Measurements from ENCODE around the gene PANK2. TPM values are rescaled to one million over a fixed set of nuclear protein-coding genes. Genes with fewer than 3 reads are reported as not detected.

PANK2 gene
- total RNA-seq, 1 donor from 2014 or later = 40.3 TPM

GRCh38 chr20:3924304-3925112, 35.3 kb downstream of the PANK2 start:
- H3K36me3 ChIP-seq (ENCODE audit: control insufficient read depth, insufficient read depth, low read length) = peaks cover 2% of the 10 kb centered on the region
- FAIRE-seq = peak; percentile 55

DNA sequence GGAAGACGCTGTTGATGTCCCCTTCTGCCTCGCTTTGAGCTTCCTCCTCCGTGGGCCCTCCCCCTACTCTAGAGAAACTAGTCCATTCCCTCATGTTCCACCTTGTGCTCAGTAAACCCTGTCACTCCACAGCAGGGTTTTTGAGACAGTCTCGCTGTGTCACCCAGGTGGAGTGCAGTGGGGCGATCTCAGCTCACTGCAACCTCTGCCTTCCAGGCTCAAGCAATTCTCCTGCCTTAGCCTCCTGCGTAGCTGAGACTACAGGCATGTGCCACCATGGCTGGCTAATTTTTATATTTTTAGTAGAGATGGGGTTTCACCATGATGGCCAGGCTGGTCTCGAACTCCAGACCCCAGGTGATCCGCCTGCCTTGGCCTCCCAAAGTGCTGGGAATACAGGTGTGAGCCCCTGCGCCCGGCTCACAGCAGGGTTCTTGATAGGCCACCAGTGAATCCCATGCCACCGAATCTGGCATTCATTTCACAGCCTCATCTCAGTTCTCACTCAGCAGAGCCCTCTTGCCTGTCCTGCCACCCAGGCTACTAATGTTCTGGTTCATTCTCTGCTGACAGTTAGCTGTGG, 36.0 kb downstream of the PANK2 start:
- FAIRE-seq (no peak), DNase-seq (ENCODE audit: low read depth) (no peak)
- H3K36me3 ChIP-seq (ENCODE audit: control insufficient read depth, insufficient read depth, low read length) = peaks cover 2% of the 10 kb centered on the region
- TF ChIP-seq CTCF (IDR thresholded peaks at IDR 0.05; ENCODE audit: insufficient read depth, low read length, severe bottlenecking) = no peak
- no peaks in the 10 kb centered on the region for H3K27me3 ChIP-seq (ENCODE audit: control insufficient read depth, insufficient read depth, low read length)
- no peak overlapping the region for H3K4me3 ChIP-seq (ENCODE audit: low read depth, low read length)

More at GRCh38 chr20:3924304-3925112, 35.3 kb downstream of the PANK2 start:
- no peak for TF ChIP-seq CTCF (IDR thresholded peaks at IDR 0.05; ENCODE audit: insufficient read depth, low read length, severe bottlenecking)
- no peak overlapping the region for H3K4me3 ChIP-seq (ENCODE audit: low read depth, low read length)
- DNase-seq (ENCODE audit: low read depth) = no peak
- no peaks in the 10 kb centered on the region for H3K27me3 ChIP-seq (ENCODE audit: control insufficient read depth, insufficient read depth, low read length)

DNA sequence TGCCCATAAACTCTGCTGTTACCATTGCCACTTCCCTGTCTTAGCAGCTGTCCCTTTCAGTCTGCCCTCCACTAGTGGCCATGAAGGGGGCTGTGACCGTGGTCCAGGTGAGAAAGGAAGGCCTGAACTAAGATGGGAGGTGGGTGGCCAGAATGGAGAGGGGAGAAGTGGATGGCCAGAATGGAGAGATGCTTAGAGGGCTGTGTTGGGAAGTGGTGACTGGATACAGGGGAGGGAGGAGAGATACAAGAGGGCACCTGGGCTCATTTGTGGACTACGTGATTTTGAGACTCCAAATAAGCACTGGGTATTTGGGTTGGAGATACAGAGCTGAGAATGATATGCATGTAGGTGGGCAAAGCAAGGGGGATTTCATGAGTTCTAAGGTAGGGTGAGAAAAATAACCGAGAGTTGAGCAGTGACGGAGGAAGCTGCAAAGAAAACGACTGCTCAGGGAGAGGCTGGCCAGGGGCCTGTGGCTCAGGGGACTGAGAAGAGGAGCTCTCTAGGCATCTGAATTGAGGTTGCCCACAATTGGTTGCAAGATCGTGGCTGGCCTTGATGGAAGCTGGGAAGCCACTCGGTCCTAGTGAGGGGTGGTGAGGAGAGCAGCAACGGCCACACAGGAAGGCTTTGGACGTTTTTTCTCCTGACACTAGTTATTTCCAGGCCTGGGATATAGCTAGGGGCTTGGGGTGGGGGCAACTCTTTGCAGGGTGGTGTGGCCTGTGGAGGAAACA, 36.9 kb downstream of the PANK2 start:
- DNase-seq (ENCODE audit: low read depth) = no peak
- no peak for FAIRE-seq
- Histone ChIP-seq H3K27me3 (ENCODE audit: control insufficient read depth, insufficient read depth, low read length) (no peaks in the 10 kb centered on the region), H3K36me3 (ENCODE audit: control insufficient read depth, insufficient read depth, low read length) (peaks cover 2% of the 10 kb centered on the region), H3K4me3 (ENCODE audit: low read depth, low read length) (no peak overlapping the region)
- TF ChIP-seq CTCF (IDR thresholded peaks at IDR 0.05; ENCODE audit: insufficient read depth, low read length, severe bottlenecking) = no peak

DNA sequence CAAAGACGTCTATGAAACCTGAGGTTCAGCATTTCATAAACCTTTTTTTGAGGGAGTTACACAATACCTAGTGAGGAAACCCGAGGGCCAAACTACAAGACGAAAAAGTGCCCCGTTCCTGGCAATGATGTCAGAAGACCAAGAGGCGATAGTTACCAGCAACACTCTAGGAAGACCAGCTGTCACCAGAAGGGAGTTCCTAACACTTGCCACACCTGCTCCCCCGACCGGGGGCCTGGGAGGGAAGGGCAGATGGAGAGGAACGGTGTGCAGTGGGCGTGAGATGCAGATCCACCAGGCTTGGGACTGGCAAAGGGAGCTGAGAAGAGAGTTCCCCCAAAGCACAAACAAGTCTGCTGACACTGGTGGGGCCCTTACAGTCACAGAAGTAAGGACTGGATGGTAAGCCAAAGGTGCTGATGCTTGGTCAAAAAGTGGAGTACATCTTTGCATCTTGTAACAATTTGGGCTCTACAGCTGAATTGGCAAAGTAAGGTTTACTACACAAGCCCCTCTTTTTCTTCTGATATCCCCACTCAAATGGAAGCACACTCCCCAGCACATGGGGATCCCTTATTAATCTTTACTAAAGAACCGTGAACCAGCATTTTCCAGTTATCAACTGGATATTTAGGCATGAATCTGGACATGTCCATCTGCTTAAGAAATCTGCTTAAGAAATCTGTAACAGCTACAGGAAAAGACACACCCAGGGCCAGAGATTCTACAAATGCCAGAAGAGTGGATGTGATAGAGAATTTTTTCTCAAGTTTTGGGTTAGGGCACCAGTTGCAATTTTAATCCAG, 38.5 kb downstream of the PANK2 start:
- H3K27me3 ChIP-seq (ENCODE audit: control insufficient read depth, insufficient read depth, low read length) = no peaks in the 10 kb centered on the region
- no peak for FAIRE-seq
- H3K36me3 ChIP-seq (ENCODE audit: control insufficient read depth, insufficient read depth, low read length) = peaks cover 2% of the 10 kb centered on the region
- no peak for TF ChIP-seq CTCF (IDR thresholded peaks at IDR 0.05; ENCODE audit: insufficient read depth, low read length, severe bottlenecking)
- no peak for DNase-seq (ENCODE audit: low read depth)
- no peak overlapping the region for H3K4me3 ChIP-seq (ENCODE audit: low read depth, low read length)

GRCh38 chr20:3929713-3930060, 40.5 kb downstream of the PANK2 start:
- DNase-seq (ENCODE audit: low read depth) = no peak
- Histone ChIP-seq H3K36me3 (ENCODE audit: control insufficient read depth, insufficient read depth, low read length) (peaks cover 2% of the 10 kb centered on the region), H3K27me3 (ENCODE audit: control insufficient read depth, insufficient read depth, low read length) (no peaks in the 10 kb centered on the region), H3K4me3 (ENCODE audit: low read depth, low read length) (no peak overlapping the region)
- no peak for TF ChIP-seq CTCF (IDR thresholded peaks at IDR 0.05; ENCODE audit: insufficient read depth, low read length, severe bottlenecking)
- FAIRE-seq = no peak
